T-helper 17 cell (primary cell): ENCODE data around the gene NT5C1B. TPM values are rescaled to one million over a fixed set of nuclear protein-coding genes. Genes with fewer than 3 reads are reported as not detected.

Experiments
- ATAC-seq: fragments of 150-1000 bp; cut with Tn5 transposase; 2 replicates; pipeline ENCODE4 v1.10.0; 2021; ENCODE audit warnings: mild to moderate bottlenecking, moderate library complexity
- DNase-seq, 3 donors: peaks; one replicate each; pipeline versions ENCODE4 v3.0.0 to v3.0.0-alpha.2; 2020 to 2021
- H3K9me3 ChIP-seq: one replicate; pipeline ENCODE4 v1.7.0; 2013; ENCODE audit warnings: low read length, mild to moderate bottlenecking; ENCODE audit not compliant: control insufficient read depth, poor library complexity, severe bottlenecking
- H3K27ac Mint-ChIP-seq: one replicate; pipeline ENCODE4 v1.8.0; 2022; ENCODE audit warnings: mild to moderate bottlenecking, moderate library complexity, mixed read lengths
- H3K27me3 Mint-ChIP-seq: one replicate; pipeline ENCODE4 v1.8.0; 2022; ENCODE audit warnings: mixed read lengths
- H3K36me3 Mint-ChIP-seq: one replicate; pipeline ENCODE4 v1.8.0; 2022; ENCODE audit warnings: low read depth, mixed read lengths
- H3K4me1 Mint-ChIP-seq: one replicate; pipeline ENCODE4 v1.8.0; 2022; ENCODE audit warnings: mild to moderate bottlenecking, mixed read lengths
- H3K4me3 Mint-ChIP-seq: one replicate; pipeline ENCODE4 v1.8.0; 2022; ENCODE audit warnings: mild to moderate bottlenecking, moderate library complexity, mixed read lengths
- total RNA-seq, 4 donors: library from RNA in 2 of 4; stranded (reverse) in 2 of 4; gene quantifications; one replicate each; pipeline ENCODE4 v1.2.3 and lab custom pipeline; 2022 to 2026

NT5C1B gene
- total RNA-seq, 2 donors from 2014 or later: not detected

- Mint-ChIP-seq H3K27me3 (no peaks in the 10 kb centered on the region), H3K4me1 (peaks cover 25% of the 10 kb centered on the region), H3K4me3 (no peak overlapping the region), H3K36me3 (peaks cover 2% of the 10 kb centered on the region), H3K27ac (peak overlapping the region; percentile 92)
- ATAC-seq: no peak
- no peaks in the 10 kb centered on the region for H3K9me3 ChIP-seq
- DNase-seq: no peak
These were observed 32.2 kb downstream of the NT5C1B start for GRCh38 chr2:18557121-18557520.

GRCh38 chr2:18552351-18553077, 36.9 kb downstream of the NT5C1B start:
- H3K36me3 Mint-ChIP-seq: peaks cover 2% of the 10 kb centered on the region
- no peak for ATAC-seq
- no peak overlapping the region for H3K27ac Mint-ChIP-seq

GRCh38 chr2:18551623-18552022, 37.7 kb downstream of the NT5C1B start:
- Mint-ChIP-seq H3K4me3 (no peak overlapping the region), H3K27me3 (no peaks in the 10 kb centered on the region), H3K27ac (no peak overlapping the region), H3K36me3 (peaks cover 2% of the 10 kb centered on the region), H3K4me1 (peaks cover 13% of the 10 kb centered on the region)
- DNase-seq (no peak), ATAC-seq (no peak)
- no peaks in the 10 kb centered on the region for H3K9me3 ChIP-seq

More at GRCh38 chr2:18552351-18553077, 36.9 kb downstream of the NT5C1B start:
- Mint-ChIP-seq H3K4me3 (no peak overlapping the region), H3K27me3 (no peaks in the 10 kb centered on the region), H3K4me1 (peaks cover 10% of the 10 kb centered on the region)
- DNase-seq: no peak
- H3K9me3 ChIP-seq: no peaks in the 10 kb centered on the region

GRCh38 chr2:18551169-18551568, 38.2 kb downstream of the NT5C1B start:
- no peaks in the 10 kb centered on the region for H3K9me3 ChIP-seq
- H3K27ac Mint-ChIP-seq: no peak overlapping the region
- no peak overlapping the region for H3K4me3 Mint-ChIP-seq
- ATAC-seq (no peak), DNase-seq (no peak)
- H3K36me3 Mint-ChIP-seq: peaks cover 2% of the 10 kb centered on the region
- peaks cover 13% of the 10 kb centered on the region for H3K4me1 Mint-ChIP-seq
- H3K27me3 Mint-ChIP-seq: no peaks in the 10 kb centered on the region

- Mint-ChIP-seq H3K27ac (no peak overlapping the region), H3K27me3 (no peaks in the 10 kb centered on the region), H3K4me1 (peaks cover 13% of the 10 kb centered on the region), H3K4me3 (no peak overlapping the region), H3K36me3 (peaks cover 2% of the 10 kb centered on the region)
- no peaks in the 10 kb centered on the region for H3K9me3 ChIP-seq
- DNase-seq (no peak), ATAC-seq (no peak)
These were observed 38.9 kb downstream of the NT5C1B start for GRCh38 chr2:18550433-18550832.

- Mint-ChIP-seq H3K27me3 (no peaks in the 10 kb centered on the region), H3K4me3 (no peak overlapping the region), H3K4me1 (peaks cover 13% of the 10 kb centered on the region), H3K27ac (no peak overlapping the region), H3K36me3 (no peaks in the 10 kb centered on the region)
- no peaks in the 10 kb centered on the region for H3K9me3 ChIP-seq
- DNase-seq: no peak
- no peak for ATAC-seq
These were observed 40.3 kb downstream of the NT5C1B start for GRCh38 chr2:18549083-18549482.

- DNase-seq (no peak), ATAC-seq (no peak)
- Mint-ChIP-seq H3K36me3 (no peaks in the 10 kb centered on the region), H3K27me3 (no peaks in the 10 kb centered on the region), H3K27ac (no peak overlapping the region), H3K4me3 (no peak overlapping the region), H3K4me1 (peaks cover 11% of the 10 kb centered on the region)
- no peaks in the 10 kb centered on the region for H3K9me3 ChIP-seq
These were observed 40.7 kb downstream of the NT5C1B start for GRCh38 chr2:18548621-18549020.

GRCh38 chr2:18546567-18546966, 42.8 kb downstream of the NT5C1B start:
- Mint-ChIP-seq H3K27me3 (no peaks in the 10 kb centered on the region), H3K27ac (peak overlapping the region; percentile 49), H3K4me3 (no peak overlapping the region), H3K4me1 (peaks cover 11% of the 10 kb centered on the region), H3K36me3 (peaks cover 2% of the 10 kb centered on the region)
- H3K9me3 ChIP-seq: no peaks in the 10 kb centered on the region
- peak; percentile 45 for ATAC-seq
- no peak for DNase-seq

- DNase-seq: no peak
- H3K36me3 Mint-ChIP-seq: peaks cover 2% of the 10 kb centered on the region
- H3K4me1 Mint-ChIP-seq: peaks cover 11% of the 10 kb centered on the region
- H3K9me3 ChIP-seq: no peaks in the 10 kb centered on the region
- ATAC-seq: no peak
- no peak overlapping the region for H3K27ac Mint-ChIP-seq
- H3K27me3 Mint-ChIP-seq: no peaks in the 10 kb centered on the region
- no peak overlapping the region for H3K4me3 Mint-ChIP-seq
These were observed 44.0 kb downstream of the NT5C1B start for GRCh38 chr2:18545384-18545783.

- peaks cover 8% of the 10 kb centered on the region for H3K4me1 Mint-ChIP-seq
- no peak overlapping the region for H3K27ac Mint-ChIP-seq
- H3K4me3 Mint-ChIP-seq: no peak overlapping the region
- H3K27me3 Mint-ChIP-seq: no peaks in the 10 kb centered on the region
- H3K36me3 Mint-ChIP-seq: peaks cover 2% of the 10 kb centered on the region
- DNase-seq (no peak), ATAC-seq (no peak)
- H3K9me3 ChIP-seq: no peaks in the 10 kb centered on the region
These were observed 45.2 kb downstream of the NT5C1B start for GRCh38 chr2:18544171-18544570.

GRCh38 chr2:18540872-18541271, 48.5 kb downstream of the NT5C1B start:
- no peak for ATAC-seq
- DNase-seq: no peak
- Mint-ChIP-seq H3K27me3 (peaks cover 4% of the 10 kb centered on the region), H3K27ac (no peak overlapping the region), H3K4me1 (no peaks in the 10 kb centered on the region), H3K36me3 (peaks cover 2% of the 10 kb centered on the region), H3K4me3 (no peak overlapping the region)
- no peaks in the 10 kb centered on the region for H3K9me3 ChIP-seq

- ATAC-seq: no peak
- Mint-ChIP-seq H3K4me1 (peaks cover 2% of the 10 kb centered on the region), H3K36me3 (no peaks in the 10 kb centered on the region), H3K27me3 (peaks cover 13% of the 10 kb centered on the region), H3K27ac (no peak overlapping the region), H3K4me3 (no peak overlapping the region)
- no peaks in the 10 kb centered on the region for H3K9me3 ChIP-seq
- no peak for DNase-seq
These were observed 52.7 kb downstream of the NT5C1B start for GRCh38 chr2:18536697-18537096.

- DNase-seq (no peak), ATAC-seq (no peak)
- H3K9me3 ChIP-seq: no peaks in the 10 kb centered on the region
- H3K4me3 Mint-ChIP-seq: no peak overlapping the region
- H3K4me1 Mint-ChIP-seq: peaks cover 2% of the 10 kb centered on the region
- H3K36me3 Mint-ChIP-seq: no peaks in the 10 kb centered on the region
- peaks cover 19% of the 10 kb centered on the region for H3K27me3 Mint-ChIP-seq
- H3K27ac Mint-ChIP-seq: no peak overlapping the region
These were observed 53.3 kb downstream of the NT5C1B start for GRCh38 chr2:18536100-18536499.

GRCh38 chr2:18531194-18531593, 58.2 kb downstream of the NT5C1B start:
- no peaks in the 10 kb centered on the region for H3K9me3 ChIP-seq
- ATAC-seq: no peak
- no peak for DNase-seq
- peaks cover 23% of the 10 kb centered on the region for H3K27me3 Mint-ChIP-seq
- H3K27ac Mint-ChIP-seq: no peak overlapping the region
- no peaks in the 10 kb centered on the region for H3K36me3 Mint-ChIP-seq
- peaks cover 2% of the 10 kb centered on the region for H3K4me1 Mint-ChIP-seq
- H3K4me3 Mint-ChIP-seq: no peak overlapping the region
